Measurements from ENCODE around the gene DNAAF3.
"Not testable (repeated sequence)": the region's sequence is repeated elsewhere in the genome, so short reads cannot be mapped to it uniquely, and the experiment has no call there.

The DNAAF3 gene

GRCh38 chr19:55166530-55167268 lies at the start of gene DNAAF3:
Gene DNAAF3 (minus strand): TSS chr19:55166613. CDS start chr19:55166413, 200 bp downstream.
- peak; percentile 69 for DNase-seq

GRCh38 chr19:55213547-55213946 lies 47.1 kb upstream of the DNAAF3 start:
- no peak for DNase-seq

- DNase-seq, result peak; percentile 58
These were observed 46.0 kb upstream of the DNAAF3 start for GRCh38 chr19:55212447-55212846.

DNA sequence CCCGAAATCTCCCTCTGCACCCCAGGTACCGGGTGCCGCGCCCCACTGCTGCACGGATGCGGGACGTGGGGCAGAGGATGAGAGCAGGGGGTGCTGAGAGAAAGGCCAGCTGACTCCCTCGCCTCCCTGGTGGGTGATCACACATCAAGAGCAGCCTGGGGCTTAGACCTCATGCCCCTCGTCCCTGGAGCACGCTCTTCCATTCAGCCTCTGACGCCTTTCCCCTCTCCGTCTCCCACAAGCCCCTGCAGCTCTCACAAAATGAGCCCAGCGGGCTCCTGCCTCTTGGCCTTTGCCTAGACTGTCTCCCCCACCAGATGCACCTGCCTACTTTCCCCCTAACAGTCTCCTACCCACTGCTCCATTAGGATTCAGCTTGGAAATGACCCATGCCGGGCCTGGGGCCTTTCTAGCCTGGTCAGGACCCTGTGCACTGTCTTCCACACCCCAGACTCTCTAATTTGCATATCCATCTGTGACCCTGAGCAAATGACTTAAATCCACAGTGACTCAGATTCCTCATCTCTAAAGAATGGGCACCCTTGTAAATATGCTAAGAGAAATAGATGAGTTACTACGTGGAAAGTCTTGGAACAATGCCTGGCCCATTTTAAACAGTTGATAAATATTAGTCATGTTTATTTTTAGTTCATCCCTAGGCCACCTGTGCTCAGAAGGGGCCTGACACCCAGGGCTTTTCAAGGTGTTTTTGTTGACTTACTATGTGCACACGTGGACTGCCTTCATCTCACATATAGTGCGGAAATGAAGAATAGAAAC lies 43.5 kb upstream of the DNAAF3 start:
- DNase-seq, result no peak

DNA sequence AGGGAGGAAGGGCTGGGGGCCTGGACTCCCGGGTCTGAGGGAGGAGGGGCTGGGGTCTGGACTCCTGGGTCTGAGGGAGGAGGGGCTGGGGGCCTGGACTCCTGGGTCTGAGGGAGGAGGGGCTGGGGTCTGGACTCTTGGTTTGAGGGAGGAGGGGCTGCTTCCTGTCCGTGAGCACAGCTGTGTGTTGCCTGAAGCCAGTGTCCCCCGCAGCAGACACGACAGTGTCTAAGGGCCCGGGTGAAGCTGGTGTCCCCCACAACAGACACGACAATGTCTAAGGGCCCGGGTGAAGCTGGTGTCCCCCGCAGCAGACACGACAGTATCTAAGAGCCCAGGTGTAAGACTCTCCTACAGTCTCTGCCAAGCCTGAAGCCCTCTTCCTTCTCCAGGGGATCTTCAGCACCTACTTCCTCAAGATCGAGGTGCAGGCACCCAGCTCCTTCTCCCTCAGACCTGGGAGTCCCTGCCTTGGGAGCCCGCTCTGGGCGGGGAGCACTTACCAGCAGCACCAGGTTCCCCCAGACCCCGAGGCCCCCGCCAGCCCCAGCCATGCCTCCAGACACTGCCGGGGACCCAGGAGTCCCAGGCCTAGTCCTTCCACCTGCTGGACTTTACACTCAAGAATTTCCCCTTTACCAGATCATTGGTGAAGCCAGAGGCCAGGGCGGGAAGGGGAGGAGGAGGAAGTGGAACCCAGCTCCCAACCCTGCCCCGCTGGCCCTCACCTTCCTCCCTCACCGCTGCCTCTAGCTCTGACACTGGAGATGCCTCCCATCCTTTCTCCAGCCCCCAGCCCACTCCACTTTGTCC lies 42.7 kb upstream of the DNAAF3 start, which contains the start of gene PTPRH:
PTPRH (minus strand) TSS at position 622 of the 813 bp plus-strand sequence; CDS start at position 554, 68 bp downstream.
- no peak for DNase-seq

- DNase-seq, result no peak
These were observed 40.5 kb upstream of the DNAAF3 start for GRCh38 chr19:55206664-55207500.

DNA sequence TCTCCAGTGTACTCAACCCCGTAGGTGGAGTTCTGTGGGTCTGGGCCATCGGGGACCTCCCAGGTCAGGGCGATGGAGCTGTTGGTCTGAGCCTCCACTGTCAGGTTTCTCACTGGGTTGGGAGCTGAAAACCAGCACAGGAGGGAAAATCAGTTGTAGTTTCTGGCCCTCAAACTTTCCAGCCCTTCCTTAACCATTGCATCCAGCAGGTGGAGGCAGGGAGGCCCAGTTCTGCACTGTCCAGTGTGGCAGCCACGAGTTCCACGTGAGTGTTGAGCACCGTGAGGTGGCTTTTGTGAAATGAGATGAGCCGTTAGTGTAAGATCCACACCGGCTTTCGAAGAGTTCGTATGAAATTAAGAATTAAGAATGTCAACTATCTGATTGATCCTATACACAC lies 35.8 kb upstream of the DNAAF3 start:
- DNase-seq, result not testable (repeated sequence)

- no peak for DNase-seq
These were observed 33.3 kb upstream of the DNAAF3 start for GRCh38 chr19:55199620-55200204.

GRCh38 chr19:55198651-55199050 lies 32.2 kb upstream of the DNAAF3 start:
- no peak for DNase-seq

DNA sequence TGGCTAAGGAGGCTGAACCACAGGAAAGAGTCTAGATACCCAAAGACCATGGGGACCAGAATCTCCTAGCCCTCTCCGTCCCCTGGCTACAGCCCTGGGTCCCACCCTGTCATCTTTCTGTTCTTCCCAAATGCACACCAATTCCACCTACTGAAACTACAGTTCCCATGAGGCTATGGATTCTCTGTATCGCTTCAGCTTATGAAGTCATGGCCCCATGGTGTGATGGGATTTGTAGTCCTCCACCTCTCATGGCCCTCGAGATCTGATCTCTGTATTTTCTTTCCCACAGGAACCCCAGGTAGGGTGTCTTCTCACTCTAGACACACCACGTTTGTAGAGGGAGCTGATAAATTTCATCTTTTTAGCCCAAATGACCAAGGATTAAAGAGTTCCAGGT lies 31.1 kb upstream of the DNAAF3 start:
- DNase-seq, result no peak

- DNase-seq, result no peak
These were observed 30.4 kb upstream of the DNAAF3 start for GRCh38 chr19:55196803-55197202.

DNA sequence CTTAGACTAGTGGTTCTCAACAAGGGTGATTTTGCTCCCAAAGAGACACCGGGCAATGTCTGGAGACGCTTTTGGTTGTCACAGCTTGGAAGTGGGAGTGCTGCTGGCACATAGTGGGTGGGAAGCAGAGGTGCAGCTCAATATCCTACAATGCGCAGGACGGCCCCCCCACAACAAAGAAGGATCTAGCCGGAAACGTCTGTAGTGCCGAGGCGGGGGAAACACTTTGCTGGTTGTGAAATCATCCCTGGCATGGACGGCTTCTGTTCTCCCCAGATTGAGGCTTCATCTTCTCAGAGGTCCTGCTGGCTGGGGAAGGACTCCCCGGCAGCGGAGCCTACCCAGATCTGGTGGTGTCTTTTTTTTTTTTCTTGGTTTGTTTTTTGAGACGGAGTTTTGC lies 27.1 kb upstream of the DNAAF3 start:
- no peak for DNase-seq

DNA sequence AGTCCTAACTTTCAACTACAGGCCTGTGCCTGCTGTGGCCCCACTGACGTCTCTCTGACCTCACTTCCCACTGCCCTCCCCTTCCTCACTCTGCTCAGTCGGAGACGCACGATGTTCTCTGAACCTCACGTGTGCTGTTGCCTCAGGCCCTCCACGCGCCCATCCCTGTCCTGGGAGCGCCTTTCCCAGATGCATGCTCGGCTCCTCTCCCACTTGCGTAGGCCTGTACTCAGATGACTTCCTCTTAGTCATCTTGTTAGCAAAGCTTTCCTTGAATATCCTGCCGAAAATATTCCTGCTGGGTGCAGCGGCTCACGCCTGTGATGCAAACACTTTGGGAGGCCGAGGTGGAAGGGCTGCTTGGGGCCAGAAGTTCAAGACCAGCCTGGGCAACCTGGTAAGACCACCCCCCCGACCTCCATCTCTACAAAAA lies 23.0 kb upstream of the DNAAF3 start:
- no peak for DNase-seq

- DNase-seq, result no peak
These were observed 22.2 kb upstream of the DNAAF3 start for GRCh38 chr19:55188625-55189024.

DNA sequence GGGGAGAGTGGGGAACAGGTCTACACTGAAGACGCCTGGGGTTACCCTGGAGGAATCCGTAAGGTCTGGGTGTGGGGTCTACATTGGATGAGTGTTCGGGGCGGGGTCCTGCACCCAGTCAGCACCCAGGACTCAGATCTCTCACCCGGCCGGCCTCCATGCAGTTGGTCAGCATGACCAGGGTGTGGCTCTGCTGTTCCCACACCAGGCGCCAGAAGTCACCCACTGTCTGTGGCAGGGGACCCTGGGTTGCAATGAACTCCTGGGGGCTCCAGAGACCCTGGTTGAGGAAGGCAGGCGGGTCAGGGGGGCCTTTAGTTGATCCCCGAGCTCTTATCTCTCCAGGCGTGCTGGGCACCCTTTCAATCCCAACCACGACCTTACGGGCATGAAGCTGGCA lies 19.7 kb upstream of the DNAAF3 start:
- no peak for DNase-seq

DNA sequence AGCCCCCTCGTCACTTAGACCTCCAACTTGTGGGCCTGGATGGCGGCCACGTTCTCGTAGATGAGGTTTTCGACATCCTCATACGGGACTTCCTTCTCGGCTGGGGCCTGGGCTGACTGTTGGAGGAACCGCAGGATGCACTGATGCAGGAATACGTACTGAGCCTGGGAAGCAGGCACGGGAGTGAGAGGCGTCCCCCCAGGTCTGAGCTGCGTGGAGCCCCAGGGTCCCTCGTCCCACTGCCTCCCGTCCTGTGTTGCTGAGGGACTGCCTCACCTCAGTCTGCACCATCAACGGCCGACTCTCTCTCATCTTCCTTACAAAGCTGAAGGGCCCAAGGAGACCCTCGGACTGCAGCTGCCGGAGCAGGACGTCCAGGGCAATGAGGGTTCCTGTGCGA lies 15.3 kb upstream of the DNAAF3 start:
- no peak for DNase-seq

GRCh38 chr19:55179606-55180484 lies 13.4 kb upstream of the DNAAF3 start, which contains the start of gene SYT5:
Gene SYT5 (minus strand): TSS chr19:55180289. CDS start chr19:55179041, 1,248 bp downstream.
- peak; percentile 71 for DNase-seq

DNA sequence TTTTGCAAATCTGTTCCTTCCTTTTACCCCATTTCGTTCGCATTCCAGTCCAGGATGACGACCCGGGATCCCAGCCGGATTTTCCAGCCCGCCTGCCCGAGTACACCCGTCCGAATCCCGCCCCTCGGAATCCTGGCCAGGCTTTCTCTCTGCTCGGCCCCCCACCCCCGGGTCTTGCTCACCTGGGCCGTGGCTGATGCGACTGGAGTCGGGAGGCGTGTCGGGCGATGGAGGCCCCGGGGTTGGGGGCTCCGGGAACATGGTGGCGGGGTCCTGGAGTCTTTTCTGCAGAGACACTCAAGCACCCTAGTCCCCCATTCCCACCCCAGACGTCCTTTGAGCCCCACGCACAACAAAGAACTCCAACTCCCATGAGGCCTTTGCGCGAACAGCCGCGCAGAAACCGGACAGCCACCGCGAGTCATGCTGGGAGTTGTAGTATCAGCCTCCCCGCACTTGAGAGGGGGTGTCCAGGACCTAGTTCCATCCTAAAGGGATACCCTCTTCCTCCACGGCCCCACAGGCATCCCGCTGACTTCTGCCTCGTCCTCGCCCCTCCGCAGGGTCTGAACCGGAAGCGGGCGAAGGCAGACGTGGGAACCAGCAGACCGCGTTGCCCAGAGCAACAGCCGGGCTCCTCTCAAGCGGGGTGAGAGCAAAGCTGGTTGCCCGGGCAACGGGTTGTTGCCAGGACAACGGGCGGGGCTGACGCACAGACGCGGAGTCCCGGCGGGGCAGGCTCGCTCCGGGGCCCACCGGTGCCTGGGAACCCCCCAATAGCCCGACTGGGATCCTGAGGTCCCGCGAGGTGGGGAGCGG lies 12.6 kb upstream of the DNAAF3 start:
- peak; percentile 86 for DNase-seq

DNA sequence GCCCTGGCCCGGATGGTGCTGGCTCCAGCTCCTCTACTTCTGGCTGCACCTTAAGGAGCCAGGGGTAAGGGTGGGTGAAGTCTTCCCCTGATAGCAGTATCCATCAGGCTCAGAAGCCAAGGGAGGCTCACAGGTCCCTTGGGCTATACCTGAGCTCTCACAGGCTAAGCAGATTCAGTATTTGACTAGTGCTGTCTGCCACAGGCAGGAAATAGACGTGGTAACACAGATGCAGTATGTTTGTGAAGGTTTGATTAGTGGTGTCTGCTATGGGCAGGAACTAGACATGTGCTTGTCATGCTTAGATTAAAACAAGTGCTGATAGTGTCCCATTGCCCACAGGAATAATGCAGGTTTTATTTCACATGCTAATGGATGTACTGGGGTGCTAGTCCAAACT lies 9.7 kb upstream of the DNAAF3 start:
- no peak for DNase-seq

All from activated CD4-positive, CD25-positive, alpha-beta regulatory T cell treated with anti-CD3 and anti-CD28 coated beads, Interleukin-2, amount 50 U/mL, for 72 hours (primary cell).